Measurements from ENCODE around the gene VLDLR.

VLDLR gene

GRCh38 chr9:2622461-2623287 is 1.1 kb downstream of the VLDLR start:
- no peaks in the 10 kb centered on the region for H3K9me3 ChIP-seq (ENCODE audit: insufficient read depth, low read length)
- no peaks in the 10 kb centered on the region for H4K20me1 ChIP-seq (ENCODE audit: low read depth, low read length)
- no peaks in the 10 kb centered on the region for H3K9me2 ChIP-seq (replicated peaks; ENCODE audit: insufficient read depth, low read length)
- H3K27me3 ChIP-seq (ENCODE audit: low read length): no peaks in the 10 kb centered on the region
- peak overlapping the region; percentile 45 for H3K9ac ChIP-seq (ENCODE audit: low read length)
- no peaks in the 10 kb centered on the region for H3K79me2 ChIP-seq (ENCODE audit: insufficient read depth, low read length)
- no peaks in the 10 kb centered on the region for H3F3A ChIP-seq (ENCODE audit: insufficient read depth)
- H2AFZ ChIP-seq (ENCODE audit: low read depth, low read length, severe bottlenecking): no peak overlapping the region
- TF ChIP-seq CTCF (IDR thresholded peaks at IDR 0.05; ENCODE audit: insufficient read depth, low read length, poor library complexity, severe bottlenecking): no peak
- TF ChIP-seq EZH2phosphoT487 (conservative IDR thresholded peaks at IDR 0.05; ENCODE audit: low read length): no peak
- no peaks in the 10 kb centered on the region for H3K36me3 ChIP-seq (ENCODE audit: low read length)
- peak overlapping the region; percentile 26 for H3K4me2 ChIP-seq (ENCODE audit: low read depth, low read length, poor library complexity, severe bottlenecking)
- no peak overlapping the region for H3K4me3 ChIP-seq (ENCODE audit: insufficient read depth, low read length, poor library complexity, severe bottlenecking)
- H3K27ac ChIP-seq (ENCODE audit: low read depth, low read length): no peak overlapping the region

GRCh38 chr9:2623288-2624050 is 1.9 kb downstream of the VLDLR start:
- TF ChIP-seq EZH2phosphoT487 (conservative IDR thresholded peaks at IDR 0.05; ENCODE audit: low read length): no peak
- no peak for TF ChIP-seq CTCF (IDR thresholded peaks at IDR 0.05; ENCODE audit: insufficient read depth, low read length, poor library complexity, severe bottlenecking)
- Histone ChIP-seq H3K4me2 (ENCODE audit: low read depth, low read length, poor library complexity, severe bottlenecking) (no peak overlapping the region), H3K9ac (ENCODE audit: low read length) (no peak overlapping the region), H3K4me3 (ENCODE audit: insufficient read depth, low read length, poor library complexity, severe bottlenecking) (no peak overlapping the region), H4K20me1 (ENCODE audit: low read depth, low read length) (no peaks in the 10 kb centered on the region), H3F3A (ENCODE audit: insufficient read depth) (no peaks in the 10 kb centered on the region), H3K79me2 (ENCODE audit: insufficient read depth, low read length) (no peaks in the 10 kb centered on the region), H3K27me3 (ENCODE audit: low read length) (no peaks in the 10 kb centered on the region), H3K36me3 (ENCODE audit: low read length) (no peaks in the 10 kb centered on the region), H2AFZ (ENCODE audit: low read depth, low read length, severe bottlenecking) (no peak overlapping the region), H3K9me2 (replicated peaks; ENCODE audit: insufficient read depth, low read length) (no peaks in the 10 kb centered on the region), H3K9me3 (ENCODE audit: insufficient read depth, low read length) (no peaks in the 10 kb centered on the region), H3K27ac (ENCODE audit: low read depth, low read length) (no peak overlapping the region)

GRCh38 chr9:2624051-2624682 is 2.6 kb downstream of the VLDLR start:
- Histone ChIP-seq H3K79me2 (ENCODE audit: insufficient read depth, low read length) (no peaks in the 10 kb centered on the region), H3F3A (ENCODE audit: insufficient read depth) (no peaks in the 10 kb centered on the region), H3K9me3 (ENCODE audit: insufficient read depth, low read length) (no peaks in the 10 kb centered on the region), H2AFZ (ENCODE audit: low read depth, low read length, severe bottlenecking) (no peak overlapping the region), H3K4me3 (ENCODE audit: insufficient read depth, low read length, poor library complexity, severe bottlenecking) (no peak overlapping the region), H3K9me2 (replicated peaks; ENCODE audit: insufficient read depth, low read length) (no peaks in the 10 kb centered on the region), H3K27ac (ENCODE audit: low read depth, low read length) (no peak overlapping the region), H3K36me3 (ENCODE audit: low read length) (no peaks in the 10 kb centered on the region), H4K20me1 (ENCODE audit: low read depth, low read length) (no peaks in the 10 kb centered on the region), H3K27me3 (ENCODE audit: low read length) (no peaks in the 10 kb centered on the region), H3K9ac (ENCODE audit: low read length) (no peak overlapping the region), H3K4me2 (ENCODE audit: low read depth, low read length, poor library complexity, severe bottlenecking) (no peak overlapping the region)
- no peak for TF ChIP-seq EZH2phosphoT487 (conservative IDR thresholded peaks at IDR 0.05; ENCODE audit: low read length)
- TF ChIP-seq CTCF (IDR thresholded peaks at IDR 0.05; ENCODE audit: insufficient read depth, low read length, poor library complexity, severe bottlenecking): no peak

All from SU-DHL-6 (cell line).